A673 (cell line): ENCODE measurements around the gene EHMT1. TPM values are rescaled to one million over a fixed set of nuclear protein-coding genes. Genes with fewer than 3 reads are reported as not detected.

Source experiments
- BruUV-seq: library from RNA; stranded (reverse); fragments of 400-500 nt; replicated peaks from 2 replicates; lab custom pipeline; 2021; lab: Mats Ljungman, UMichigan
- CTCF ChIA-PET: fragments of 300-600 bp; sonication (Branson Sonifier 250); formaldehyde crosslinking; loops from one replicate; lab custom pipeline; 2022; ENCODE audit warnings: antibody characterized with exemption; lab: Charles Lee
- POLR2A ChIA-PET: fragments of 300-600 bp; sonication (Branson Sonifier 250); formaldehyde crosslinking; loops from one replicate; lab custom pipeline; 2022; ENCODE audit warnings: antibody characterized with exemption; ENCODE audit not compliant: low non-redundant PET; lab: Charles Lee
- DNase-seq: peaks from one replicate; pipeline ENCODE4 v3.0.0-alpha.2; 2015; ENCODE audit warnings: low spot score
- H3K27ac ChIP-seq: fragments of 200-600 bp; sonication (generic); 2 replicates; pipeline ENCODE4 v1.5.1; 2016; ENCODE audit warnings: mixed run types, low read depth, mild to moderate bottlenecking, mixed read lengths, antibody characterized with exemption, low read length; ENCODE audit not compliant: poor library complexity, severe bottlenecking
- H3K27me3 ChIP-seq: fragments of 200-600 bp; sonication (generic); replicated peaks from 2 replicates; pipeline ENCODE4 v1.6.1; 2017; ENCODE audit warnings: mixed run types, low read depth, mild to moderate bottlenecking, mixed read lengths, antibody characterized with exemption, low read length; ENCODE audit not compliant: insufficient read depth, poor library complexity
- H3K36me3 ChIP-seq: fragments of 200-600 bp; sonication (generic); 2 replicates; pipeline ENCODE4 v1.6.1; 2016; ENCODE audit warnings: mixed run types, mild to moderate bottlenecking, mixed read lengths, antibody characterized with exemption, low read length; ENCODE audit not compliant: insufficient read depth, poor library complexity, severe bottlenecking
- H3K4me1 ChIP-seq: fragments of 200-600 bp; sonication (generic); 2 replicates; pipeline ENCODE4 v1.6.1; 2017; ENCODE audit warnings: mixed run types, mild to moderate bottlenecking, mixed read lengths, antibody characterized with exemption, low read length; ENCODE audit not compliant: insufficient read depth, poor library complexity, severe bottlenecking
- H3K4me3 ChIP-seq: fragments of 200-600 bp; sonication (generic); 2 replicates; pipeline ENCODE4 v1.5.1; 2016; ENCODE audit warnings: low read depth, mixed run types, mild to moderate bottlenecking, mixed read lengths, low read length; ENCODE audit not compliant: poor library complexity, severe bottlenecking
- H3K9me3 ChIP-seq: fragments of 200-600 bp; sonication (generic); 2 replicates; pipeline ENCODE4 v1.6.1; 2016; ENCODE audit warnings: mixed run types, low read depth, mild to moderate bottlenecking, mixed read lengths, antibody characterized with exemption, low read length; ENCODE audit not compliant: poor library complexity, severe bottlenecking
- CTCF ChIP-seq: fragments of 300-800, 200-600 bp; sonication (generic); conservative IDR thresholded peaks from 2 replicates; pipeline ENCODE4 v1.5.1; 2017; ENCODE audit warnings: low read depth, mild to moderate bottlenecking, antibody characterized with exemption, low read length, moderate library complexity, mixed read lengths
- EZH2 ChIP-seq: fragments of 200-600 bp; sonication (generic); IDR thresholded peaks from 2 replicates; pipeline ENCODE4 v1.6.1; 2017; ENCODE audit warnings: borderline replicate concordance, low read depth, mild to moderate bottlenecking, mixed read lengths, antibody characterized with exemption, low read length; ENCODE audit not compliant: poor library complexity, severe bottlenecking
- intact Hi-C: fragments of 100-400 bp; cut with micrococcal nuclease; formaldehyde crosslinking; loops from one replicate; pipeline ENCODE4 v1.10.0; 2022; ENCODE audit not compliant: unreplicated experiment
- total RNA-seq: library from RNA; stranded (reverse); gene quantifications from 2 replicates; pipeline ENCODE4 v1.2.3, GENCODE V29; 2021

EHMT1 gene
- total RNA-seq, 1 experiment from 2014 or later, result 115 TPM

GRCh38 chr9:137688261-137688660 lies 69.5 kb downstream of the EHMT1 start:
- POLR2A ChIA-PET, result no interaction called here
- no TSS peak for BruUV-seq
- intact Hi-C loops, result no loop called here
- CTCF ChIA-PET, result no interaction called here
- Histone ChIP-seq H3K4me1 (peaks cover 40% of the 10 kb centered on the region), H3K4me3 (no peak overlapping the region), H3K27ac (no peak overlapping the region), H3K36me3 (no peaks in the 10 kb centered on the region), H3K9me3 (no peaks in the 10 kb centered on the region), H3K27me3 (no peaks in the 10 kb centered on the region)
- no peak for DNase-seq
- no peak for TF ChIP-seq CTCF
- TF ChIP-seq EZH2, result no peak

GRCh38 chr9:137688725-137689124 lies 69.9 kb downstream of the EHMT1 start:
- H3K27ac ChIP-seq, result no peak overlapping the region
- DNase-seq, result no peak
- no peak for TF ChIP-seq EZH2
- TF ChIP-seq CTCF, result no peak
- no peaks in the 10 kb centered on the region for H3K36me3 ChIP-seq
- intact Hi-C loops, result no loop called here
- POLR2A ChIA-PET, result no interaction called here
- H3K4me1 ChIP-seq, result peaks cover 38% of the 10 kb centered on the region
- CTCF ChIA-PET, result interaction anchor here (2.1 kb wide), 1 partner anchor 15 kb away, joined by 6 read pairs; no protein-coding TSS in a partner anchor
- no TSS peak for BruUV-seq
- no peak overlapping the region for H3K4me3 ChIP-seq
- no peaks in the 10 kb centered on the region for H3K27me3 ChIP-seq
- H3K9me3 ChIP-seq, result no peaks in the 10 kb centered on the region

GRCh38 chr9:137689745-137690529 lies 71.1 kb downstream of the EHMT1 start:
- POLR2A ChIA-PET, result interaction anchor here (0.6 kb wide), 1 partner anchor 25 kb away, joined by 7 read pairs; no protein-coding TSS in a partner anchor
- Histone ChIP-seq H3K4me1 (peaks cover 38% of the 10 kb centered on the region), H3K27me3 (no peaks in the 10 kb centered on the region), H3K27ac (peak overlapping the region; percentile 77), H3K4me3 (peak overlapping the region; percentile 2), H3K9me3 (no peaks in the 10 kb centered on the region), H3K36me3 (no peaks in the 10 kb centered on the region)
- CTCF ChIA-PET, result interaction anchor here (2.1 kb wide), 1 partner anchor 17 kb away, joined by 6 read pairs; no protein-coding TSS in a partner anchor
- no peak for TF ChIP-seq CTCF
- no peak for TF ChIP-seq EZH2
- DNase-seq, result peak; percentile 89
- no TSS peak for BruUV-seq
- intact Hi-C loops, result no loop called here
